HCT116 (cell line): ENCODE measurements around the gene APBB2. TPM values are rescaled to one million over a fixed set of nuclear protein-coding genes. Genes with fewer than 3 reads are reported as not detected.

Source experiments
- ATAC-seq: fragments of 200-7000 bp; cut with Tn5 transposase; 2 replicates; pipeline ENCODE4 v1.9.1; 2020; ENCODE audit warnings: mild to moderate bottlenecking, moderate library complexity
- BruUV-seq: library from RNA; stranded (reverse); fragments of 400-500 nt; replicated peaks from 2 replicates; lab custom pipeline; 2021; lab: Mats Ljungman, UMichigan
- CTCF ChIA-PET: fragments of 300-600 bp; sonication (Branson Sonifier 250); formaldehyde crosslinking; loops from one replicate; lab custom pipeline; 2021; ENCODE audit warnings: antibody characterized with exemption; lab: Charles Lee
- POLR2A ChIA-PET: fragments of 300-600, 350-600 bp; sonication (Branson Sonifier 250); formaldehyde crosslinking; loops from one replicate; lab custom pipeline; 2021; ENCODE audit warnings: antibody characterized with exemption; lab: Charles Lee
- RAD21 ChIA-PET, 2 experiments: fragments of 300-600 bp; sonication (Branson Sonifier 250); formaldehyde crosslinking; loops; one replicate each; lab custom pipeline; 2023; ENCODE audit warnings: low total read pairs in 2 of 2; ENCODE audit not compliant: uncharacterized antibody in 2 of 2, unreplicated experiment in 2 of 2, low non-redundant PET in 1 of 2; lab: Charles Lee
- DNase-seq: peaks from one replicate; pipeline ENCODE4 v3.0.0-alpha.2; 2010; ENCODE audit warnings: low read depth, low spot score
- H2AFZ ChIP-seq: fragments of 200-600 bp; shearing (Covaris generic), sonication (generic); 2 replicates; pipeline ENCODE4 v1.6.1; 2017; ENCODE audit warnings: low read depth, mixed run types, mixed read lengths, antibody characterized with exemption, low read length; ENCODE audit not compliant: poor library complexity, severe bottlenecking
- H3K27ac ChIP-seq: 2 replicates; pipeline ENCODE4 v1.5.1; 2012; ENCODE audit warnings: low read depth, low read length
- H3K27me3 ChIP-seq: fragments of 200-600 bp; sonication (generic); 2 replicates; pipeline ENCODE4 v1.6.1; 2016; ENCODE audit warnings: mixed run types, low read length, mixed read lengths; ENCODE audit not compliant: insufficient read depth
- H3K36me3 ChIP-seq, 2 experiments: fragments of 200-500 bp in 1 of 2; fragments of 200-600 bp in 1 of 2; sonication (Bioruptor generic) in 1 of 2; sonication (generic) in 1 of 2; 2 replicates each; pipeline versions ENCODE4 v1.5.1 to v1.6.1; 2014 to 2016; ENCODE audit warnings: low read length in 2 of 2, inconsistent platforms in 1 of 2, mixed read lengths in 1 of 2, mixed run types in 1 of 2; ENCODE audit not compliant: insufficient read depth in 2 of 2, control insufficient read depth in 1 of 2
- H3K4me1 ChIP-seq, 2 experiments: fragments of 200-600 bp in 1 of 2; sonication (generic) in 1 of 2; 2 replicates each; pipeline versions ENCODE4 v1.5.1 to v1.6.1; 2012 to 2017; ENCODE audit warnings: low read length in 2 of 2, inconsistent platforms in 1 of 2, mild to moderate bottlenecking in 1 of 2, mixed read lengths in 1 of 2, mixed run types in 1 of 2, moderate library complexity in 1 of 2; ENCODE audit not compliant: insufficient read depth in 2 of 2, control insufficient read depth in 1 of 2
- H3K4me2 ChIP-seq: fragments of 200-600 bp; sonication (generic); 2 replicates; pipeline ENCODE4 v1.6.1; 2017; ENCODE audit warnings: mixed run types, low read length, mixed read lengths
- H3K4me3 ChIP-seq, 2 experiments: fragments of 200-600 bp in 1 of 2; sonication (generic) in 1 of 2; replicated peaks in 1 of 2; 2 replicates each; pipeline ENCODE4 v1.5.1; 2011 to 2016; ENCODE audit warnings: low read length in 2 of 2, control low read depth in 1 of 2, low read depth in 1 of 2, mild to moderate bottlenecking in 1 of 2, mixed read lengths in 1 of 2, mixed run types in 1 of 2
- H3K79me2 ChIP-seq: fragments of 200-600 bp; sonication (generic); 2 replicates; pipeline ENCODE4 v1.6.1; 2017; ENCODE audit warnings: mild to moderate bottlenecking, mixed run types, low read length, moderate library complexity, mixed read lengths; ENCODE audit not compliant: insufficient read depth
- H3K9ac ChIP-seq: fragments of 200-600 bp; sonication (generic); 2 replicates; pipeline ENCODE4 v1.6.1; 2016; ENCODE audit warnings: low read length, mixed read lengths
- H3K9me2 ChIP-seq: fragments of 200-600 bp; sonication (generic), shearing (Covaris generic); 2 replicates; pipeline ENCODE4 v1.6.1; 2017; ENCODE audit warnings: mixed run types, mild to moderate bottlenecking, moderate library complexity; ENCODE audit not compliant: insufficient read depth
- H3K9me3 ChIP-seq, 2 experiments: fragments of 200-500 bp in 1 of 2; fragments of 200-600 bp in 1 of 2; sonication (Bioruptor generic) in 1 of 2; sonication (generic) in 1 of 2; 2 replicates each; pipeline ENCODE4 v1.6.1; 2014 to 2017; ENCODE audit warnings: low read length in 2 of 2, mixed read lengths in 2 of 2, inconsistent platforms in 1 of 2, low read depth in 1 of 2, mild to moderate bottlenecking in 1 of 2, mixed run types in 1 of 2, moderate library complexity in 1 of 2; ENCODE audit not compliant: control insufficient read depth in 1 of 2, insufficient read depth in 1 of 2
- H4K20me1 ChIP-seq: fragments of 200-600 bp; sonication (generic), shearing (Covaris generic); 2 replicates; pipeline ENCODE4 v1.6.1; 2017; ENCODE audit warnings: mixed run types, mild to moderate bottlenecking, moderate library complexity; ENCODE audit not compliant: insufficient read depth
- ATF3 ChIP-seq: IDR thresholded peaks from 2 replicates; pipeline ENCODE4 v1.6.1; 2012
- CBX3 ChIP-seq: IDR thresholded peaks from 2 replicates; pipeline ENCODE4 v1.6.1; 2012; ENCODE audit warnings: low read depth
- CEBPB ChIP-seq: IDR thresholded peaks from 2 replicates; pipeline ENCODE4 v1.6.1; 2012; ENCODE audit warnings: low read depth
- CTCF ChIP-seq, 3 experiments: fragments of 200-600 bp in 1 of 3; sonication (generic) in 1 of 3; IDR thresholded peaks in 2 of 3; conservative IDR thresholded peaks in 1 of 3; 2 replicates each; pipeline ENCODE4 v1.5.1; 2012 to 2017; ENCODE audit warnings: low read depth in 2 of 3, low read length in 2 of 3, antibody characterized with exemption in 1 of 3, borderline replicate concordance in 1 of 3, control low read depth in 1 of 3, mild to moderate bottlenecking in 1 of 3, mixed read lengths in 1 of 3, mixed run types in 1 of 3, moderate library complexity in 1 of 3; ENCODE audit not compliant: insufficient read depth in 1 of 3
- EZH2 ChIP-seq: fragments of 200-600 bp; sonication (generic); IDR thresholded peaks from 2 replicates; pipeline ENCODE4 v1.6.1; 2017; ENCODE audit warnings: antibody characterized with exemption, mixed run types
- EZH2phosphoT487 ChIP-seq: fragments of 200-600 bp; IDR thresholded peaks from 2 replicates; pipeline ENCODE4 v1.6.1; 2018; ENCODE audit warnings: antibody characterized with exemption, borderline replicate concordance
- FOSL1 ChIP-seq: IDR thresholded peaks from 2 replicates; pipeline ENCODE4 v1.6.1; 2012; ENCODE audit warnings: low read depth
- JUND ChIP-seq: IDR thresholded peaks from 2 replicates; pipeline ENCODE4 v1.6.1; 2012
- MAX ChIP-seq: IDR thresholded peaks from 2 replicates; pipeline ENCODE4 v1.6.1; 2012
- POLR2A ChIP-seq: IDR thresholded peaks from 2 replicates; pipeline ENCODE4 v1.7.0; 2011; ENCODE audit warnings: borderline replicate concordance; ENCODE audit not compliant: insufficient read depth, insufficient read length; ENCODE audit errors: extremely low read depth
- RAD21 ChIP-seq: IDR thresholded peaks from 2 replicates; pipeline ENCODE4 v1.6.1; 2012; ENCODE audit warnings: low read depth, mild to moderate bottlenecking
- REST ChIP-seq: IDR thresholded peaks from 2 replicates; pipeline ENCODE4 v1.6.1; 2012; ENCODE audit warnings: low read depth
- SIN3A ChIP-seq: IDR thresholded peaks from 2 replicates; pipeline ENCODE4 v1.6.1; 2012; ENCODE audit warnings: low read depth
- SP1 ChIP-seq: IDR thresholded peaks from 2 replicates; pipeline ENCODE4 v1.6.1; 2012; ENCODE audit warnings: low read depth
- SRF ChIP-seq: IDR thresholded peaks from 2 replicates; pipeline ENCODE4 v1.6.1; 2012; ENCODE audit warnings: low read depth
- TCF7L2 ChIP-seq: IDR thresholded peaks from 2 replicates; pipeline ENCODE4 v1.7.0; 2011; ENCODE audit warnings: borderline replicate concordance, inconsistent platforms; ENCODE audit not compliant: insufficient read depth, insufficient read length; ENCODE audit errors: extremely low read depth
- YY1 ChIP-seq: IDR thresholded peaks from 2 replicates; pipeline ENCODE4 v1.6.1; 2011; ENCODE audit warnings: low read length, low read depth, moderate library complexity, mild to moderate bottlenecking; ENCODE audit not compliant: insufficient replicate concordance; ENCODE audit errors: extremely low read depth
- ZBTB33 ChIP-seq: IDR thresholded peaks from 2 replicates; pipeline ENCODE4 v1.6.1; 2011; ENCODE audit warnings: mild to moderate bottlenecking, low read length, moderate library complexity; ENCODE audit not compliant: insufficient replicate concordance; ENCODE audit errors: extremely low read depth
- ZFX ChIP-seq: fragments of 450-650 bp; IDR thresholded peaks from 2 replicates; pipeline ENCODE4 v1.6.1; 2017
- intact Hi-C: fragments of 100-400 bp; cut with micrococcal nuclease; formaldehyde crosslinking; loops from 2 replicates; pipeline ENCODE4 v1.10.0; 2022
- total RNA-seq: library from RNA; stranded (reverse); gene quantifications from one replicate; pipeline ENCODE4 v1.2.1, GENCODE V29; 2021; ENCODE audit not compliant: unreplicated experiment

APBB2 gene
- total RNA-seq, 1 experiment from 2014 or later, result 72.5 TPM

- ChIA-PET CTCF (no interaction called here), POLR2A (no interaction called here), RAD21 (no interaction called here)
- no peak for DNase-seq
- intact Hi-C loops, result no loop called here
- peaks cover 49 to 55% of the 10 kb centered on the region in 2 experiments for H3K4me1 ChIP-seq
- H3K9me2 ChIP-seq, result no peaks in the 10 kb centered on the region
- H3K79me2 ChIP-seq, result peaks cover 95% of the 10 kb centered on the region
- no peak overlapping the region for H2AFZ ChIP-seq
- H3K36me3 ChIP-seq, result peaks cover 0 to 9% of the 10 kb centered on the region in 2 experiments; a peak in 1 of 4 replicates
- H3K4me3 ChIP-seq, result no peak overlapping the region
- H3K9ac ChIP-seq, result no peak overlapping the region
- BruUV-seq, result no TSS peak
- no peak overlapping the region for H3K4me2 ChIP-seq
- H3K9me3 ChIP-seq, result no peaks in the 10 kb centered on the region
- no peak for ATAC-seq
- no peaks in the 10 kb centered on the region for H3K27me3 ChIP-seq
- no peak overlapping the region for H3K27ac ChIP-seq
- no peaks in the 10 kb centered on the region for H4K20me1 ChIP-seq
- TF ChIP-seq JUND, result no peak
- TF ChIP-seq REST, result no peak
- TF ChIP-seq RAD21, result no peak
- no peak for TF ChIP-seq SRF
- no peak for TF ChIP-seq SP1
- TF ChIP-seq CBX3, result no peak
- no peak for TF ChIP-seq ATF3
- TF ChIP-seq POLR2A, result no peak
- no peak for TF ChIP-seq ZFX
- TF ChIP-seq YY1, result no peak
- no peak for TF ChIP-seq FOSL1
- no peak for TF ChIP-seq TCF7L2
- no peak for TF ChIP-seq ZBTB33
- no peak for TF ChIP-seq EZH2
- no peak for TF ChIP-seq EZH2phosphoT487
- TF ChIP-seq SIN3A, result no peak
- TF ChIP-seq CEBPB, result no peak
- no peak for TF ChIP-seq MAX
- no peak for TF ChIP-seq CTCF (IDR thresholded peaks at IDR 0.05 in 2 of 3, conservative IDR thresholded peaks at IDR 0.05 in 1 of 3; ENCODE audit: borderline replicate concordance in 1 of 3, insufficient read depth in 1 of 3, low read depth in 2 of 3, low read length in 2 of 3)
These were observed 76.5 kb downstream of the APBB2 start for GRCh38 chr4:41137879-41138278.
